AG04450 (cell line): ENCODE data around the gene SLIT1. TPM values are rescaled to one million over a fixed set of nuclear protein-coding genes. Genes with fewer than 3 reads are reported as not detected.
A peak's percentile ranks its signal among the peaks of the same experiment; 100 is the strongest.

Experiments used
- CTCF ChIA-PET: fragments of 300-600, 350-600 bp; formaldehyde crosslinking; extraction: SDS; loops from one replicate; lab custom pipeline; 2022; ENCODE audit warnings: antibody characterized with exemption, inconsistent platforms; lab: Charles Lee
- POLR2A ChIA-PET: fragments of 350-600 bp; formaldehyde crosslinking; extraction: SDS; loops from one replicate; lab custom pipeline; 2021; ENCODE audit warnings: antibody characterized with exemption, inconsistent platforms; lab: Yijun Ruan, JAX
- DNase-seq: peaks from one replicate; pipeline ENCODE4 v3.0.0-alpha.2; 2011; ENCODE audit warnings: low read depth, low spot score
- H3K27ac ChIP-seq: one replicate; pipeline ENCODE4 v1.5.1; 2012; ENCODE audit warnings: low read depth, low read length, control low read depth
- H3K27me3 ChIP-seq: one replicate; pipeline ENCODE4 v1.6.0; 2012; ENCODE audit warnings: low read length; ENCODE audit not compliant: control insufficient read depth, insufficient read depth
- H3K4me3 ChIP-seq: 2 replicates; pipeline ENCODE4 v1.5.1; 2011; ENCODE audit warnings: mild to moderate bottlenecking, low read depth, low read length, control low read depth
- H3K9me3 ChIP-seq: 2 replicates; pipeline ENCODE4 v1.5.1; 2012; ENCODE audit warnings: low read length; ENCODE audit not compliant: control insufficient read depth, insufficient read depth
- CTCF ChIP-seq: IDR thresholded peaks from 2 replicates; pipeline ENCODE4 v1.5.1; 2011; ENCODE audit warnings: low read depth, low read length, control low read depth, inconsistent platforms
- polyA plus RNA-seq: library from polyadenylated mRNA; depleted of rRNA; stranded (reverse); fragments of >200 nt; gene quantifications from 2 replicates; pipeline ENCODE4 v1.2.3, GENCODE V29; 2011

SLIT1 gene
- polyA plus RNA-seq, 1 experiment = 0.01 TPM

- DNase-seq = no peak
- POLR2A ChIA-PET = no interaction called here
- no peak overlapping the region for H3K27ac ChIP-seq
- TF ChIP-seq CTCF = no peak
- H3K4me3 ChIP-seq = no peak overlapping the region
- peaks cover 4% of the 10 kb centered on the region for H3K27me3 ChIP-seq
- CTCF ChIA-PET = interaction anchor here (1.0 kb wide), 1 partner anchor 7 kb away, joined by 4 read pairs; no protein-coding TSS in a partner anchor
- peaks cover 7% of the 10 kb centered on the region; the same call in 1 of the 2 replicates for H3K9me3 ChIP-seq
Observed at GRCh38 chr10:97029271-97029670, 156.5 kb downstream of the SLIT1 start.

GRCh38 chr10:97028832-97029178 is 157.0 kb downstream of the SLIT1 start:
- H3K4me3 ChIP-seq = no peak overlapping the region
- peaks cover 4% of the 10 kb centered on the region for H3K27me3 ChIP-seq
- no peak for DNase-seq
- H3K9me3 ChIP-seq = peaks cover 7% of the 10 kb centered on the region; the same call in 1 of the 2 replicates
- CTCF ChIA-PET = interaction anchor here (1.0 kb wide), 1 partner anchor 8 kb away, joined by 4 read pairs; no protein-coding TSS in a partner anchor
- no peak overlapping the region for H3K27ac ChIP-seq
- TF ChIP-seq CTCF = no peak
- POLR2A ChIA-PET = no interaction called here

- H3K9me3 ChIP-seq = peaks cover 7% of the 10 kb centered on the region; the same call in 1 of the 2 replicates
- CTCF ChIA-PET = interaction anchor here (0.6 to 1.2 kb wide), 4 partner anchors 8 to 185 kb away, joined by 4 to 13 read pairs (median 5); no protein-coding TSS in a partner anchor
- no peak overlapping the region for H3K27ac ChIP-seq
- H3K27me3 ChIP-seq = peaks cover 4% of the 10 kb centered on the region
- no peak for TF ChIP-seq CTCF
- H3K4me3 ChIP-seq = no peak overlapping the region
- DNase-seq = no peak
- POLR2A ChIA-PET = no interaction called here
Observed at GRCh38 chr10:97028126-97028831, 157.5 kb downstream of the SLIT1 start.

- ChIA-PET CTCF (interaction anchor here (0.6 to 3.7 kb wide), 16 partner anchors 10 to 1137 kb away, joined by 3 to 55 read pairs (median 4); no protein-coding TSS in a partner anchor), POLR2A (interaction anchor here (1.5 kb wide), 1 partner anchor 12 kb away, joined by 3 read pairs; no protein-coding TSS in a partner anchor)
- Histone ChIP-seq H3K27me3 (no peaks in the 10 kb centered on the region), H3K27ac (no peak overlapping the region), H3K9me3 (peaks cover 7% of the 10 kb centered on the region; the same call in 1 of the 2 replicates), H3K4me3 (no peak overlapping the region)
- TF ChIP-seq CTCF = peak; percentile 58
- DNase-seq = no peak
Observed at GRCh38 chr10:97025613-97026242, 160.0 kb downstream of the SLIT1 start.
